HepG2 (cell line): ENCODE results near the gene PPP2R2B. TPM values are rescaled to one million over a fixed set of nuclear protein-coding genes. Genes with fewer than 3 reads are reported as not detected.

Experiments
- ATAC-seq: fragments of 200-7000 bp; cut with Tn5 transposase; 3 replicates; pipeline ENCODE4 v1.9.1; 2020; ENCODE audit warnings: mild to moderate bottlenecking, moderate library complexity
- BruUV-seq: library from RNA; stranded (reverse); fragments of 400-500 nt; replicated peaks from 2 replicates; lab custom pipeline; 2021; lab: Mats Ljungman, UMichigan
- CTCF ChIA-PET: fragments of 300-600 bp; formaldehyde crosslinking; extraction: SDS; loops from one replicate; lab custom pipeline; 2021; ENCODE audit warnings: low total read pairs, inconsistent platforms, low intra/inter-chr PET ratio; lab: Yijun Ruan, JAX
- POLR2A ChIA-PET: fragments of 350-600 bp; sonication (Branson Sonifier 250); formaldehyde crosslinking; loops from one replicate; lab custom pipeline; 2020; ENCODE audit warnings: antibody characterized with exemption, inconsistent platforms; lab: Yijun Ruan, JAX
- DNase-seq: peaks from one replicate; pipeline ENCODE4 v3.0.0-alpha.2; 2015; ENCODE audit warnings: low spot score
- FAIRE-seq: peaks from 3 replicates; lab custom pipeline; 2011; peaks lifted over from hg19 to GRCh38; lab: Jason Lieb, UNC
- H2AFZ ChIP-seq: one replicate; pipeline ENCODE4 v1.6.1; 2011; ENCODE audit warnings: low read length, inconsistent platforms
- H3K27ac ChIP-seq: fragments of 300-600 bp; 3 replicates; pipeline ENCODE4 v1.8.0; 2011; ENCODE audit warnings: mixed run types, mild to moderate bottlenecking, mixed read lengths, low read length, inconsistent platforms; ENCODE audit not compliant: insufficient read depth; ENCODE audit errors: extremely low read length
- H3K27me3 ChIP-seq, 2 experiments: fragments of 200-600 bp in 1 of 2; 2 replicates in 1 of 2; 3 replicates in 1 of 2; pipeline versions ENCODE4 v1.6.0 to v1.8.0; 2011; ENCODE audit warnings: low read length in 2 of 2, mild to moderate bottlenecking in 2 of 2, moderate library complexity in 2 of 2, inconsistent platforms in 1 of 2; ENCODE audit not compliant: insufficient read depth in 2 of 2, control insufficient read depth in 1 of 2
- H3K36me3 ChIP-seq, 2 experiments: fragments of 200-600 bp in 1 of 2; replicated peaks in 1 of 2; 2 replicates in 1 of 2; 3 replicates in 1 of 2; pipeline versions ENCODE4 v1.5.1 to v1.8.0; 2011; ENCODE audit warnings: low read length in 2 of 2, inconsistent platforms in 1 of 2; ENCODE audit not compliant: insufficient read depth in 2 of 2, control insufficient read depth in 1 of 2
- H3K4me1 ChIP-seq: 2 replicates; pipeline ENCODE4 v1.5.1; 2012; ENCODE audit warnings: low read length, inconsistent platforms; ENCODE audit not compliant: insufficient read depth
- H3K4me2 ChIP-seq: 2 replicates; pipeline ENCODE4 v1.6.0; 2011; ENCODE audit warnings: low read depth, low read length, inconsistent platforms
- H3K4me3 ChIP-seq, 3 experiments: fragments of 200-600 bp in 1 of 3; sonication (generic), shearing (Covaris generic) in 1 of 3; replicated peaks in 1 of 3; 2 replicates each; pipeline ENCODE4 v1.5.1; 2011 to 2016; ENCODE audit warnings: low read length in 3 of 3, inconsistent platforms in 2 of 3, low read depth in 2 of 3, mild to moderate bottlenecking in 2 of 3, control low read depth in 1 of 3, mixed read lengths in 1 of 3; ENCODE audit not compliant: insufficient read depth in 1 of 3
- H3K79me2 ChIP-seq: one replicate; pipeline ENCODE4 v1.6.1; 2011; ENCODE audit warnings: low read length, inconsistent platforms; ENCODE audit not compliant: insufficient read depth
- H3K9ac ChIP-seq: 2 replicates; pipeline ENCODE4 v1.6.0; 2011; ENCODE audit warnings: mild to moderate bottlenecking, low read depth, low read length, inconsistent platforms; ENCODE audit not compliant: insufficient read depth
- H3K9me3 ChIP-seq: 2 replicates; pipeline ENCODE4 v1.5.1; 2012; ENCODE audit warnings: mild to moderate bottlenecking, low read length
- H4K20me1 ChIP-seq: 2 replicates; pipeline ENCODE4 v1.6.0; 2011; ENCODE audit warnings: inconsistent platforms, mild to moderate bottlenecking, low read length, moderate library complexity; ENCODE audit not compliant: insufficient read depth
- ELF1 ChIP-seq: sonication (generic); formaldehyde crosslinking; IDR thresholded peaks from 2 replicates; pipeline ENCODE4 v1.4.0; 2020; ENCODE audit warnings: missing genetic modification reagents
- ESRRA ChIP-seq: sonication (generic); formaldehyde crosslinking; IDR thresholded peaks from 2 replicates; pipeline ENCODE4 v1.5.1; 2020; ENCODE audit warnings: mild to moderate bottlenecking, low read depth, missing genetic modification reagents
- NR2F6 ChIP-seq, 2 experiments: IDR thresholded peaks; 2 replicates each; pipeline ENCODE4 v1.6.1; 2016; ENCODE audit warnings: antibody characterized with exemption in 1 of 2, mild to moderate bottlenecking in 1 of 2
- PRPF4 ChIP-seq: fragments of 200-400 bp; formaldehyde crosslinking; IDR thresholded peaks from 2 replicates; pipeline ENCODE4 v1.6.1; 2016; ENCODE audit warnings: low read length, low read depth; ENCODE audit not compliant: poor library complexity, severe bottlenecking
- RAD21 ChIP-seq: fragments of 450-650 bp; formaldehyde crosslinking; IDR thresholded peaks from 2 replicates; pipeline ENCODE4 v1.5.0; 2020; ENCODE audit warnings: mild to moderate bottlenecking
- RAD51 ChIP-seq: fragments of 450-650 bp; IDR thresholded peaks from 2 replicates; pipeline ENCODE4 v1.6.1; 2016; ENCODE audit warnings: borderline replicate concordance
- ZNF17 ChIP-seq: sonication (generic); formaldehyde crosslinking; IDR thresholded peaks from 2 replicates; pipeline ENCODE4 v1.5.0; 2020; ENCODE audit warnings: mild to moderate bottlenecking, missing genetic modification reagents
- ZNF24 ChIP-seq: fragments of 450-650 bp; IDR thresholded peaks from 2 replicates; pipeline ENCODE4 v1.6.1; 2017; ENCODE audit warnings: antibody characterized with exemption, mild to moderate bottlenecking
- ZNF33B ChIP-seq: sonication (generic); formaldehyde crosslinking; IDR thresholded peaks from 2 replicates; pipeline ENCODE4 v1.5.1; 2020; ENCODE audit warnings: mild to moderate bottlenecking, missing genetic modification reagents
- ZNF605 ChIP-seq: sonication (generic); formaldehyde crosslinking; IDR thresholded peaks from 2 replicates; pipeline ENCODE4 v1.8.0; 2022; ENCODE audit warnings: mild to moderate bottlenecking, missing genetic modification reagents
- ZNF607 ChIP-seq: sonication (generic); formaldehyde crosslinking; IDR thresholded peaks from 2 replicates; pipeline ENCODE4 v1.5.1; 2020; ENCODE audit warnings: missing genetic modification reagents, mild to moderate bottlenecking, borderline replicate concordance
- ZNF614 ChIP-seq: IDR thresholded peaks from 2 replicates; pipeline ENCODE4 v1.6.1; 2018; ENCODE audit warnings: missing biosample characterization, missing genetic modification reagents, inconsistent platforms, borderline replicate concordance
- ZNF777 ChIP-seq: sonication (generic); formaldehyde crosslinking; IDR thresholded peaks from 2 replicates; pipeline ENCODE4 v1.4.0; 2020; ENCODE audit warnings: missing genetic modification reagents
- WGBS: methylation state at CpG from one replicate; pipeline ENCODE4 v1.1.6; 2017; ENCODE audit warnings: low lambda C conversion rate; 5-methylcytosine and 5-hydroxymethylcytosine counted together
- in situ Hi-C: cut with HindIII; loops from 2 replicates; pipeline ENCODE4 v1.10.0; 2017; ENCODE audit warnings: low pct_unique_long_range_greater_than_20kb; ENCODE audit not compliant: extremely low pct_ligation_motif_present
- intact Hi-C: fragments of 100-400 bp; cut with micrococcal nuclease; formaldehyde crosslinking; loops from one replicate; pipeline ENCODE4 v1.10.0; 2022; ENCODE audit not compliant: unreplicated experiment
- polyA plus RNA-seq, 8 experiments: library from polyadenylated mRNA; depleted of rRNA in 3 of 8; stranded (reverse) in 7 of 8; unstranded in 1 of 8; fragments of >200 nt; fragmentation: Illumina TruSeq in 4 of 8; extraction: Trizol in 4 of 8; gene quantifications; 2 replicates each; pipeline versions ENCODE4 v1.2.1 to v1.2.3, GENCODE V29; 2011 to 2016; ENCODE audit warnings: low read depth in 4 of 8, missing spikeins in 1 of 8, mixed read lengths in 1 of 8; ENCODE audit not compliant: insufficient read depth in 1 of 8
- total RNA-seq, 5 experiments: library from RNA; depleted of rRNA; stranded (reverse); fragments of >200 nt; fragmentation: Illumina TruSeq; extraction: Trizol; gene quantifications; 2 replicates each; pipeline ENCODE4 v1.2.3, GENCODE V29; 2016; ENCODE audit warnings: low read depth in 1 of 5
- TF ChIP-seq, protein P1 (sequence below): sonication (generic); formaldehyde crosslinking; IDR thresholded peaks from 2 replicates; pipeline ENCODE4 v1.4.0; 2020; ENCODE audit warnings: mild to moderate bottlenecking, missing genetic modification reagents

PPP2R2B gene
- total and polyA plus RNA-seq, 2 of the 13 experiments (the other 11 are each of a cell fraction or from before 2014, with no cell fraction given), result not detected

- no peaks in the 10 kb centered on the region for H3K36me3 ChIP-seq
- FAIRE-seq (no peak), ATAC-seq (no peak), DNase-seq (no peak)
- WGBS, result 0% methylated on average over 1 of the region's 1 CpG
- ChIA-PET CTCF (no interaction called here), POLR2A (no interaction called here)
- BruUV-seq, result no TSS peak
- in situ Hi-C loops, result no loop called here
- no peak overlapping the region for H3K4me3 ChIP-seq
- H3K4me2 ChIP-seq, result no peak overlapping the region
- no peaks in the 10 kb centered on the region for H4K20me1 ChIP-seq
- H3K9ac ChIP-seq, result no peak overlapping the region
- no peak overlapping the region for H3K27ac ChIP-seq
- H3K27me3 ChIP-seq, result no peaks in the 10 kb centered on the region
- no peak overlapping the region for H2AFZ ChIP-seq
- H3K4me1 ChIP-seq, result no peaks in the 10 kb centered on the region
- TF ChIP-seq ELF1 (CRISPR knock-in tag) (no peak), ZNF17 (CRISPR knock-in tag) (no peak), ZNF605 (no peak), ESRRA (no peak), RAD21 (CRISPR knock-in tag) (no peak), RAD51 (no peak), NR2F6 (IDR thresholded peaks at IDR 0.05) (no peak), NR2F6 (CRISPR knock-in tag; IDR thresholded peaks at IDR 0.05) (no peak), ZNF33B (CRISPR knock-in tag) (no peak), ZNF777 (CRISPR knock-in tag) (no peak), PRPF4 (no peak), ZNF24 (no peak), ZNF614 (CRISPR knock-in tag) (no peak), ZNF607 (CRISPR knock-in tag) (no peak)
- TF ChIP-seq, protein P1, sequence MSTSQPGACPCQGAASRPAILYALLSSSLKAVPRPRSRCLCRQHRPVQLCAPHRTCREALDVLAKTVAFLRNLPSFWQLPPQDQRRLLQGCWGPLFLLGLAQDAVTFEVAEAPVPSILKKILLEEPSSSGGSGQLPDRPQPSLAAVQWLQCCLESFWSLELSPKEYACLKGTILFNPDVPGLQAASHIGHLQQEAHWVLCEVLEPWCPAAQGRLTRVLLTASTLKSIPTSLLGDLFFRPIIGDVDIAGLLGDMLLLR (CRISPR knock-in tag), result no peak
- intact Hi-C loops, result no loop called here
- H3K9me3 ChIP-seq, result no peaks in the 10 kb centered on the region
- no peaks in the 10 kb centered on the region for H3K79me2 ChIP-seq
Measured at GRCh38 chr5:146646441-146646840, 232.1 kb downstream of the PPP2R2B start.
